Measurements from ENCODE around the gene EPC1. TPM values are rescaled to one million over a fixed set of nuclear protein-coding genes. Genes with fewer than 3 reads are reported as not detected.
A peak's percentile ranks its signal among the peaks of the same experiment; 100 is the strongest.

EPC1 gene
- total and polyA plus RNA-seq, 3 experiments from 2014 or later: 40.9 to 45.3 (median 41.3) TPM

GRCh38 chr10:32332299-32332750 lies 14.6 kb downstream of the EPC1 start:
- H3K27me3 ChIP-seq (ENCODE audit: insufficient read depth, low read length, poor library complexity, severe bottlenecking): no peaks in the 10 kb centered on the region
- H3K27ac ChIP-seq (ENCODE audit: low read depth, low read length): no peak overlapping the region
- H3K4me1 ChIP-seq (ENCODE audit: insufficient read depth, low read length): peaks cover 97% of the 10 kb centered on the region
- no peaks in the 10 kb centered on the region for H3K27me3 Mint-ChIP-seq
- no peaks in the 10 kb centered on the region for H3K36me3 ChIP-seq (ENCODE audit: insufficient read depth, low read length)
- peaks cover 0 to 32% (median 11%) of the 10 kb centered on the region in 3 donors for H3K36me3 Mint-ChIP-seq
- ChIA-PET POLR2A (no interaction called here), CTCF (no interaction called here)
- H3K9me3 Mint-ChIP-seq: no peaks in the 10 kb centered on the region
- H3K27ac Mint-ChIP-seq: peak overlapping the region; percentile 63 to 97 (median 92)
- DNase-seq: peak; percentile 56 to 82 (median 76)
- peak overlapping the region; percentile 38 to 87 (median 69) for H3K4me3 Mint-ChIP-seq
- peaks cover 93 to 98% (median 97%) of the 10 kb centered on the region in 3 donors for H3K4me1 Mint-ChIP-seq
- no peaks in the 10 kb centered on the region for H3K9me3 ChIP-seq (ENCODE audit: low read length)
- no peak overlapping the region for H3K4me3 ChIP-seq (ENCODE audit: low read length)

GRCh38 chr10:32331606-32332005 lies 15.4 kb downstream of the EPC1 start:
- peaks cover 97% of the 10 kb centered on the region for H3K4me1 ChIP-seq (ENCODE audit: insufficient read depth, low read length)
- Mint-ChIP-seq H3K9me3 (no peaks in the 10 kb centered on the region), H3K4me3 (peak overlapping the region in 4 of 7 donors; percentile 55 to 74 (median 70)), H3K36me3 (peaks cover 0 to 30% (median 13%) of the 10 kb centered on the region in 3 donors), H3K27ac (peak overlapping the region in 5 of 8 donors; percentile 87 to 95 (median 92)), H3K4me1 (peaks cover 94 to 98% (median 97%) of the 10 kb centered on the region in 3 donors), H3K27me3 (no peaks in the 10 kb centered on the region)
- no peak overlapping the region for H3K27ac ChIP-seq (ENCODE audit: low read depth, low read length)
- CTCF ChIA-PET: no interaction called here
- POLR2A ChIA-PET: no interaction called here
- H3K4me3 ChIP-seq (ENCODE audit: low read length): no peak overlapping the region
- H3K36me3 ChIP-seq (ENCODE audit: insufficient read depth, low read length): no peaks in the 10 kb centered on the region
- no peak for DNase-seq
- H3K27me3 ChIP-seq (ENCODE audit: insufficient read depth, low read length, poor library complexity, severe bottlenecking): no peaks in the 10 kb centered on the region
- no peaks in the 10 kb centered on the region for H3K9me3 ChIP-seq (ENCODE audit: low read length)

GRCh38 chr10:32330214-32330613 lies 16.7 kb downstream of the EPC1 start:
- POLR2A ChIA-PET: no interaction called here
- H3K27me3 Mint-ChIP-seq: no peaks in the 10 kb centered on the region
- peaks cover 95 to 98% (median 97%) of the 10 kb centered on the region in 3 donors for H3K4me1 Mint-ChIP-seq
- Histone ChIP-seq H3K27ac (ENCODE audit: low read depth, low read length) (no peak overlapping the region), H3K4me1 (ENCODE audit: insufficient read depth, low read length) (peaks cover 93% of the 10 kb centered on the region), H3K36me3 (ENCODE audit: insufficient read depth, low read length) (no peaks in the 10 kb centered on the region), H3K27me3 (ENCODE audit: insufficient read depth, low read length, poor library complexity, severe bottlenecking) (no peaks in the 10 kb centered on the region), H3K4me3 (ENCODE audit: low read length) (no peak overlapping the region), H3K9me3 (ENCODE audit: low read length) (no peaks in the 10 kb centered on the region)
- H3K4me3 Mint-ChIP-seq: peak overlapping the region in 4 of 7 donors; percentile 7 to 31 (median 15)
- H3K9me3 Mint-ChIP-seq: no peaks in the 10 kb centered on the region
- H3K36me3 Mint-ChIP-seq: peaks cover 0 to 27% (median 5%) of the 10 kb centered on the region in 3 donors
- CTCF ChIA-PET: interaction anchor here (1.2 to 1.4 kb wide), 2 partner anchors 14 to 16 kb away, joined by 3 to 6 read pairs; no protein-coding TSS in a partner anchor
- H3K27ac Mint-ChIP-seq: peak overlapping the region in 7 of 8 donors; percentile 20 to 93 (median 79)
- no peak for DNase-seq

GRCh38 chr10:32329061-32329460 lies 17.9 kb downstream of the EPC1 start:
- DNase-seq: no peak
- Mint-ChIP-seq H3K4me1 (peaks cover 86 to 96% (median 96%) of the 10 kb centered on the region in 3 donors), H3K27ac (peak overlapping the region; percentile 24 to 93 (median 79)), H3K9me3 (no peaks in the 10 kb centered on the region), H3K4me3 (peak overlapping the region; percentile 15 to 71 (median 35)), H3K27me3 (no peaks in the 10 kb centered on the region), H3K36me3 (peaks cover 0 to 30% (median 5%) of the 10 kb centered on the region in 3 donors)
- Histone ChIP-seq H3K4me1 (ENCODE audit: insufficient read depth, low read length) (peaks cover 81% of the 10 kb centered on the region), H3K4me3 (ENCODE audit: low read length) (no peak overlapping the region), H3K9me3 (ENCODE audit: low read length) (no peaks in the 10 kb centered on the region), H3K27ac (ENCODE audit: low read depth, low read length) (no peak overlapping the region), H3K36me3 (ENCODE audit: insufficient read depth, low read length) (no peaks in the 10 kb centered on the region), H3K27me3 (ENCODE audit: insufficient read depth, low read length, poor library complexity, severe bottlenecking) (no peaks in the 10 kb centered on the region)
- ChIA-PET CTCF (interaction anchor here (1.5 to 1.8 kb wide), 2 partner anchors 39 to 49 kb away, joined by 3 to 5 read pairs; no protein-coding TSS in a partner anchor), POLR2A (interaction anchor here (0.8 to 1.6 kb wide), 2 partner anchors 17 to 50 kb away, joined by 3 read pairs; no protein-coding TSS in a partner anchor)

- Histone ChIP-seq H3K4me3 (ENCODE audit: low read length) (no peak overlapping the region), H3K9me3 (ENCODE audit: low read length) (no peaks in the 10 kb centered on the region), H3K27me3 (ENCODE audit: insufficient read depth, low read length, poor library complexity, severe bottlenecking) (no peaks in the 10 kb centered on the region), H3K36me3 (ENCODE audit: insufficient read depth, low read length) (no peaks in the 10 kb centered on the region), H3K27ac (ENCODE audit: low read depth, low read length) (no peak overlapping the region), H3K4me1 (ENCODE audit: insufficient read depth, low read length) (peaks cover 76% of the 10 kb centered on the region)
- no peaks in the 10 kb centered on the region for H3K27me3 Mint-ChIP-seq
- peaks cover 82 to 93% (median 93%) of the 10 kb centered on the region in 3 donors for H3K4me1 Mint-ChIP-seq
- H3K9me3 Mint-ChIP-seq: no peaks in the 10 kb centered on the region
- peak overlapping the region; percentile 15 to 71 (median 35) for H3K4me3 Mint-ChIP-seq
- peak in 1 of 5 donors; percentile 30 for DNase-seq
- ChIA-PET POLR2A (interaction anchor here (0.8 to 1.6 kb wide), 2 partner anchors 18 to 50 kb away, joined by 3 read pairs; no protein-coding TSS in a partner anchor), CTCF (interaction anchor here (0.6 to 1.8 kb wide), 3 partner anchors 39 to 1797 kb away, joined by 3 to 5 read pairs (median 3); no protein-coding TSS in a partner anchor)
- H3K36me3 Mint-ChIP-seq: peaks cover 0 to 26% (median 5%) of the 10 kb centered on the region in 3 donors
- peak overlapping the region; percentile 24 to 93 (median 76) for H3K27ac Mint-ChIP-seq
These were observed 18.5 kb downstream of the EPC1 start for GRCh38 chr10:32328499-32328898.

GRCh38 chr10:32327364-32327691 lies 19.6 kb downstream of the EPC1 start:
- peaks cover 81 to 93% (median 93%) of the 10 kb centered on the region in 3 donors for H3K4me1 Mint-ChIP-seq
- Histone ChIP-seq H3K27me3 (ENCODE audit: insufficient read depth, low read length, poor library complexity, severe bottlenecking) (no peaks in the 10 kb centered on the region), H3K36me3 (ENCODE audit: insufficient read depth, low read length) (no peaks in the 10 kb centered on the region), H3K4me3 (ENCODE audit: low read length) (no peak overlapping the region), H3K27ac (ENCODE audit: low read depth, low read length) (no peak overlapping the region), H3K4me1 (ENCODE audit: insufficient read depth, low read length) (peaks cover 64% of the 10 kb centered on the region), H3K9me3 (ENCODE audit: low read length) (no peaks in the 10 kb centered on the region)
- H3K27me3 Mint-ChIP-seq: no peaks in the 10 kb centered on the region
- DNase-seq: no peak
- no peaks in the 10 kb centered on the region for H3K9me3 Mint-ChIP-seq
- ChIA-PET CTCF (no interaction called here), POLR2A (no interaction called here)
- peak overlapping the region; percentile 3 to 67 (median 40) for H3K4me3 Mint-ChIP-seq
- H3K36me3 Mint-ChIP-seq: peaks cover 0 to 21% (median 5%) of the 10 kb centered on the region in 3 donors
- H3K27ac Mint-ChIP-seq: peak overlapping the region in 7 of 8 donors; percentile 24 to 84 (median 51)

GRCh38 chr10:32326680-32327363 lies 20.1 kb downstream of the EPC1 start:
- H3K4me1 ChIP-seq (ENCODE audit: insufficient read depth, low read length): peaks cover 59% of the 10 kb centered on the region
- H3K9me3 Mint-ChIP-seq: no peaks in the 10 kb centered on the region
- H3K36me3 ChIP-seq (ENCODE audit: insufficient read depth, low read length): no peaks in the 10 kb centered on the region
- no peak for DNase-seq
- POLR2A ChIA-PET: no interaction called here
- peaks cover 0 to 22% (median 5%) of the 10 kb centered on the region in 3 donors for H3K36me3 Mint-ChIP-seq
- peaks cover 77 to 93% (median 91%) of the 10 kb centered on the region in 3 donors for H3K4me1 Mint-ChIP-seq
- H3K27ac ChIP-seq (ENCODE audit: low read depth, low read length): no peak overlapping the region
- H3K4me3 ChIP-seq (ENCODE audit: low read length): no peak overlapping the region
- H3K27me3 ChIP-seq (ENCODE audit: insufficient read depth, low read length, poor library complexity, severe bottlenecking): no peaks in the 10 kb centered on the region
- H3K4me3 Mint-ChIP-seq: peak overlapping the region; percentile 3 to 67 (median 49)
- H3K9me3 ChIP-seq (ENCODE audit: low read length): no peaks in the 10 kb centered on the region
- no peaks in the 10 kb centered on the region for H3K27me3 Mint-ChIP-seq
- CTCF ChIA-PET: no interaction called here
- peak overlapping the region in 7 of 8 donors; percentile 24 to 84 (median 56) for H3K27ac Mint-ChIP-seq

- Mint-ChIP-seq H3K27ac (peak overlapping the region in 7 of 8 donors; percentile 8 to 81 (median 65)), H3K4me1 (peaks cover 80 to 95% (median 94%) of the 10 kb centered on the region in 3 donors), H3K36me3 (peaks cover 3 to 28% (median 10%) of the 10 kb centered on the region in 3 donors), H3K27me3 (no peaks in the 10 kb centered on the region), H3K9me3 (no peaks in the 10 kb centered on the region), H3K4me3 (peak overlapping the region in 4 of 7 donors; percentile 42 to 70 (median 53))
- no peak for DNase-seq
- ChIA-PET POLR2A (no interaction called here), CTCF (no interaction called here)
- no peaks in the 10 kb centered on the region for H3K9me3 ChIP-seq (ENCODE audit: low read length)
- no peak overlapping the region for H3K27ac ChIP-seq (ENCODE audit: low read depth, low read length)
- H3K4me1 ChIP-seq (ENCODE audit: insufficient read depth, low read length): peaks cover 57% of the 10 kb centered on the region
- no peaks in the 10 kb centered on the region for H3K36me3 ChIP-seq (ENCODE audit: insufficient read depth, low read length)
- no peaks in the 10 kb centered on the region for H3K27me3 ChIP-seq (ENCODE audit: insufficient read depth, low read length, poor library complexity, severe bottlenecking)
- H3K4me3 ChIP-seq (ENCODE audit: low read length): no peak overlapping the region
These were observed 20.8 kb downstream of the EPC1 start for GRCh38 chr10:32326119-32326518.
